HepG2 (cell line): ENCODE data around the gene KRTAP3-1. TPM values are rescaled to one million over a fixed set of nuclear protein-coding genes. Genes with fewer than 3 reads are reported as not detected.

ENCODE experiments used
- BRCA1 ChIP-seq: sonication (generic); formaldehyde crosslinking; IDR thresholded peaks from 2 replicates; pipeline ENCODE4 v1.4.0; 2020; ENCODE audit warnings: missing genetic modification reagents
- ELF1 ChIP-seq: sonication (generic); formaldehyde crosslinking; IDR thresholded peaks from 2 replicates; pipeline ENCODE4 v1.4.0; 2020; ENCODE audit warnings: missing genetic modification reagents
- FOSL2 ChIP-seq: sonication (generic); formaldehyde crosslinking; IDR thresholded peaks from 2 replicates; pipeline ENCODE4 v1.4.0; 2020; ENCODE audit warnings: missing genetic modification reagents
- HES4 ChIP-seq: sonication (generic); formaldehyde crosslinking; IDR thresholded peaks from 2 replicates; pipeline ENCODE4 v1.9.0; 2021; ENCODE audit warnings: mild to moderate bottlenecking, missing genetic modification reagents, borderline replicate concordance
- PRPF4 ChIP-seq: fragments of 200-400 bp; formaldehyde crosslinking; IDR thresholded peaks from 2 replicates; pipeline ENCODE4 v1.6.1; 2016; ENCODE audit warnings: low read length, low read depth; ENCODE audit not compliant: poor library complexity, severe bottlenecking
- TSC22D2 ChIP-seq: sonication (generic); formaldehyde crosslinking; IDR thresholded peaks from 2 replicates; pipeline ENCODE4 v1.5.1; 2020; ENCODE audit warnings: missing genetic modification reagents, mild to moderate bottlenecking, borderline replicate concordance
- ZBTB3 ChIP-seq: sonication (generic); formaldehyde crosslinking; IDR thresholded peaks from 2 replicates; pipeline ENCODE4 v1.4.0; 2020; ENCODE audit warnings: low read depth, mild to moderate bottlenecking, moderate library complexity, missing genetic modification reagents, borderline replicate concordance
- ZC3H13 ChIP-seq: sonication (generic); formaldehyde crosslinking; IDR thresholded peaks from 2 replicates; pipeline ENCODE4 v1.8.1; 2023; ENCODE audit warnings: mild to moderate bottlenecking, missing genetic modification reagents, moderate library complexity
- ZFAT ChIP-seq: sonication (generic); formaldehyde crosslinking; conservative IDR thresholded peaks from 2 replicates; pipeline ENCODE4 v1.8.1; 2023; ENCODE audit warnings: missing genetic modification reagents, inconsistent platforms
- ZMYM4 ChIP-seq: sonication (generic); formaldehyde crosslinking; IDR thresholded peaks from 2 replicates; pipeline ENCODE4 v1.8.1; 2023; ENCODE audit warnings: mild to moderate bottlenecking, missing genetic modification reagents
- ZNF550 ChIP-seq: sonication (generic); formaldehyde crosslinking; IDR thresholded peaks from 2 replicates; pipeline ENCODE4 v1.4.0; 2020; ENCODE audit warnings: mild to moderate bottlenecking, missing genetic modification reagents, borderline replicate concordance
- ZNF563 ChIP-seq: sonication (generic); formaldehyde crosslinking; IDR thresholded peaks from 2 replicates; pipeline ENCODE4 v1.8.0; 2022; ENCODE audit warnings: mild to moderate bottlenecking, moderate library complexity, missing genetic modification reagents
- ZNF720 ChIP-seq: sonication (generic); formaldehyde crosslinking; IDR thresholded peaks from 2 replicates; pipeline ENCODE4 v1.4.0; 2020; ENCODE audit warnings: missing genetic modification reagents
- ZNF782 ChIP-seq: sonication (generic); formaldehyde crosslinking; IDR thresholded peaks from 2 replicates; pipeline ENCODE4 v1.4.0; 2020; ENCODE audit warnings: missing genetic modification reagents, mild to moderate bottlenecking, borderline replicate concordance
- ZSCAN29 ChIP-seq: sonication (generic); formaldehyde crosslinking; conservative IDR thresholded peaks from 2 replicates; pipeline ENCODE4 v1.4.0; 2020; ENCODE audit warnings: mild to moderate bottlenecking, missing genetic modification reagents
- polyA plus RNA-seq, 8 experiments: library from polyadenylated mRNA; depleted of rRNA in 3 of 8; stranded (reverse) in 7 of 8; unstranded in 1 of 8; fragments of >200 nt; fragmentation: Illumina TruSeq in 4 of 8; extraction: Trizol in 4 of 8; gene quantifications; 2 replicates each; pipeline versions ENCODE4 v1.2.1 to v1.2.3, GENCODE V29; 2011 to 2016; ENCODE audit warnings: low read depth in 4 of 8, missing spikeins in 1 of 8, mixed read lengths in 1 of 8; ENCODE audit not compliant: insufficient read depth in 1 of 8
- total RNA-seq, 5 experiments: library from RNA; depleted of rRNA; stranded (reverse); fragments of >200 nt; fragmentation: Illumina TruSeq; extraction: Trizol; gene quantifications; 2 replicates each; pipeline ENCODE4 v1.2.3, GENCODE V29; 2016; ENCODE audit warnings: low read depth in 1 of 5
- TF ChIP-seq, protein P1 (sequence below): sonication (generic); formaldehyde crosslinking; IDR thresholded peaks from 2 replicates; pipeline ENCODE4 v1.5.0; 2020; ENCODE audit warnings: missing genetic modification reagents, mild to moderate bottlenecking, borderline replicate concordance
- TF ChIP-seq, protein P2 (sequence below): IDR thresholded peaks from 2 replicates; pipeline ENCODE4 v1.6.1; 2016
- TF ChIP-seq, protein P3 (sequence below): sonication (generic); formaldehyde crosslinking; IDR thresholded peaks from 2 replicates; pipeline ENCODE4 v1.5.0; 2020; ENCODE audit warnings: mild to moderate bottlenecking, low read depth, missing genetic modification reagents, borderline replicate concordance
- TF ChIP-seq, protein P4 (sequence below): sonication (generic); formaldehyde crosslinking; IDR thresholded peaks from 2 replicates; pipeline ENCODE4 v1.8.1; 2023; ENCODE audit warnings: mild to moderate bottlenecking, missing genetic modification reagents, borderline replicate concordance
- TF ChIP-seq, protein P5 (sequence below): sonication (generic); formaldehyde crosslinking; IDR thresholded peaks from 2 replicates; pipeline ENCODE4 v1.8.0; 2022; ENCODE audit warnings: missing genetic modification reagents, mild to moderate bottlenecking, inconsistent platforms, borderline replicate concordance
- TF ChIP-seq, protein P6 (sequence below): sonication (generic); formaldehyde crosslinking; IDR thresholded peaks from 2 replicates; pipeline ENCODE4 v1.5.1; 2020; ENCODE audit warnings: mild to moderate bottlenecking, moderate library complexity, missing genetic modification reagents
- TF ChIP-seq, protein P7 (sequence below), 2 experiments: sonication (generic) in 1 of 2; formaldehyde crosslinking in 1 of 2; IDR thresholded peaks; 2 replicates each; pipeline versions ENCODE4 v1.5.1 to v1.6.1; 2011 to 2020; ENCODE audit warnings: borderline replicate concordance in 1 of 2, low read depth in 1 of 2, low read length in 1 of 2, mild to moderate bottlenecking in 1 of 2, missing genetic modification reagents in 1 of 2, moderate library complexity in 1 of 2

The KRTAP3-1 gene
- total and polyA plus RNA-seq, 2 of the 13 experiments (the other 11 are each of a cell fraction or from before 2014, with no cell fraction given) = 0.29 to 3.7 TPM

DNA sequence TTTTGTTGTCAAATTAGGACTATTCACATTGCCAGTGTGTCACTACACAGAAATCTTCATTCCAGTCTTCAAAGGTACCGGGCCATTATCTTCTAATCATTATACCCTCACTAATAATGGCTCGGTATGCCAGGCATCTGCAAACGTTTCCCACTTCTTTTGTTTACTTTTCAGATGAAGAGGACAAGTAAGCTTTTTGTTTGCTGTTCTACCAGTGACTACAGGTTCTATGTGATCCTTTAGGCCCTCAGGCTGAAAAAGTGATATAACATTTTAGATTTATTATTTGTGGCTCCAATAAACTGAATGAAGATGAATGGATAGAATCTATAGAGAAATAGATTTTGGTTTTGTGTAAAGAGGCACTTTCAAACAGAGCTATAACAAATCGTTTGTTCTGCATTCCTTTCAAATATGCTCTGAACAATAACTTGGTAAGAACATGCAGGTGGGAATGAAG, 403 bp upstream of the KRTAP3-1 start (continued):
- TF ChIP-seq ZNF782 (CRISPR knock-in tag) (no peak), TSC22D2 (CRISPR knock-in tag) (no peak), ELF1 (CRISPR knock-in tag) (no peak), ZNF720 (no peak), FOSL2 (CRISPR knock-in tag) (peak; percentile 75), ZFAT (no peak), ZC3H13 (CRISPR knock-in tag) (no peak), PRPF4 (no peak), ZSCAN29 (no peak), ZMYM4 (CRISPR knock-in tag) (peak; percentile 41; the same call in 1 of the 2 replicates), HES4 (CRISPR knock-in tag) (no peak), ZNF550 (no peak), ZBTB3 (CRISPR knock-in tag) (no peak), BRCA1 (CRISPR knock-in tag) (no peak; the same call in 1 of the 2 replicates), ZNF563 (CRISPR knock-in tag) (no peak)
- TF ChIP-seq, protein P1, sequence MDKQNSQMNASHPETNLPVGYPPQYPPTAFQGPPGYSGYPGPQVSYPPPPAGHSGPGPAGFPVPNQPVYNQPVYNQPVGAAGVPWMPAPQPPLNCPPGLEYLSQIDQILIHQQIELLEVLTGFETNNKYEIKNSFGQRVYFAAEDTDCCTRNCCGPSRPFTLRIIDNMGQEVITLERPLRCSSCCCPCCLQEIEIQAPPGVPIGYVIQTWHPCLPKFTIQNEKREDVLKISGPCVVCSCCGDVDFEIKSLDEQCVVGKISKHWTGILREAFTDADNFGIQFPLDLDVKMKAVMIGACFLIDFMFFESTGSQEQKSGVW = no peak
- TF ChIP-seq, protein P2, sequence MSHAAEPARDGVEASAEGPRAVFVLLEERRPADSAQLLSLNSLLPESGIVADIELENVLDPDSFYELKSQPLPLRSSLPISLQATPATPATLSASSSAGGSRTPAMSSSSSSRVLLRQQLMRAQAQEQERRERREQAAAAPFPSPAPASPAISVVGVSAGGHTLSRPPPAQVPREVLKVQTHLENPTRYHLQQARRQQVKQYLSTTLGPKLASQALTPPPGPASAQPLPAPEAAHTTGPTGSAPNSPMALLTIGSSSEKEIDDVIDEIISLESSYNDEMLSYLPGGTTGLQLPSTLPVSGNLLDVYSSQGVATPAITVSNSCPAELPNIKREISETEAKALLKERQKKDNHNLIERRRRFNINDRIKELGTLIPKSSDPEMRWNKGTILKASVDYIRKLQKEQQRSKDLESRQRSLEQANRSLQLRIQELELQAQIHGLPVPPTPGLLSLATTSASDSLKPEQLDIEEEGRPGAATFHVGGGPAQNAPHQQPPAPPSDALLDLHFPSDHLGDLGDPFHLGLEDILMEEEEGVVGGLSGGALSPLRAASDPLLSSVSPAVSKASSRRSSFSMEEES = peak; percentile 68
- TF ChIP-seq, protein P3, sequence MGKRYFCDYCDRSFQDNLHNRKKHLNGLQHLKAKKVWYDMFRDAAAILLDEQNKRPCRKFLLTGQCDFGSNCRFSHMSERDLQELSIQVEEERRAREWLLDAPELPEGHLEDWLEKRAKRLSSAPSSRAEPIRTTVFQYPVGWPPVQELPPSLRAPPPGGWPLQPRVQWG (CRISPR knock-in tag) = no peak
- TF ChIP-seq, protein P4, sequence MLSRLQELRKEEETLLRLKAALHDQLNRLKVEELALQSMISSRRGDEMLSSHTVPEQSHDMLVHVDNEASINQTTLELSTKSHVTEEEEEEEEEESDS = no peak
- TF ChIP-seq, protein P5, sequence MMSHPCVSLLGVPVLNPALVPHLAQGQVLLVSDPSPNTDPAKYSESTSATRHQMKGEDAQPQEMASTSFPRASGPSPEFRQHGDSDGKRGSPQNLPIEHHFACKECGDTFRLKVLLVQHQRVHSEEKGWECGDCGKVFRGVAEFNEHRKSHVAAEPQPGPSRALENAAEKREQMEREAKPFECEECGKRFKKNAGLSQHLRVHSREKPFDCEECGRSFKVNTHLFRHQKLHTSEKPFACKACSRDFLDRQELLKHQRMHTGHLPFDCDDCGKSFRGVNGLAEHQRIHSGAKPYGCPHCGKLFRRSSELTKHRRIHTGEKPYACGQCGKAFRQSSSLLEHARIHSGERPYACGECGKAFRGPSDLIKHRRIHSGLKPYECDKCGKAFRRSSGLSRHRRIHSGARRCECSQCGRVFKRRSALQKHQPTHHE (CRISPR knock-in tag) = no peak
- TF ChIP-seq, protein P6, sequence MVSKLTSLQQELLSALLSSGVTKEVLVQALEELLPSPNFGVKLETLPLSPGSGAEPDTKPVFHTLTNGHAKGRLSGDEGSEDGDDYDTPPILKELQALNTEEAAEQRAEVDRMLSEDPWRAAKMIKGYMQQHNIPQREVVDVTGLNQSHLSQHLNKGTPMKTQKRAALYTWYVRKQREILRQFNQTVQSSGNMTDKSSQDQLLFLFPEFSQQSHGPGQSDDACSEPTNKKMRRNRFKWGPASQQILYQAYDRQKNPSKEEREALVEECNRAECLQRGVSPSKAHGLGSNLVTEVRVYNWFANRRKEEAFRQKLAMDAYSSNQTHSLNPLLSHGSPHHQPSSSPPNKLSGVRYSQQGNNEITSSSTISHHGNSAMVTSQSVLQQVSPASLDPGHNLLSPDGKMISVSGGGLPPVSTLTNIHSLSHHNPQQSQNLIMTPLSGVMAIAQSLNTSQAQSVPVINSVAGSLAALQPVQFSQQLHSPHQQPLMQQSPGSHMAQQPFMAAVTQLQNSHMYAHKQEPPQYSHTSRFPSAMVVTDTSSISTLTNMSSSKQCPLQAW (CRISPR knock-in tag) = no peak
- TF ChIP-seq, protein P7, sequence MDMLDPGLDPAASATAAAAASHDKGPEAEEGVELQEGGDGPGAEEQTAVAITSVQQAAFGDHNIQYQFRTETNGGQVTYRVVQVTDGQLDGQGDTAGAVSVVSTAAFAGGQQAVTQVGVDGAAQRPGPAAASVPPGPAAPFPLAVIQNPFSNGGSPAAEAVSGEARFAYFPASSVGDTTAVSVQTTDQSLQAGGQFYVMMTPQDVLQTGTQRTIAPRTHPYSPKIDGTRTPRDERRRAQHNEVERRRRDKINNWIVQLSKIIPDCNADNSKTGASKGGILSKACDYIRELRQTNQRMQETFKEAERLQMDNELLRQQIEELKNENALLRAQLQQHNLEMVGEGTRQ (IDR thresholded peaks at IDR 0.05; ENCODE audit: low read depth, low read length) = no peak
- TF ChIP-seq, protein P7 (CRISPR knock-in tag; IDR thresholded peaks at IDR 0.05; ENCODE audit: borderline replicate concordance) = no peak
